AG20443 (cell line): Measurements from ENCODE around the gene GVQW3.

Source experiments
- DNase-seq: peaks from one replicate; pipeline ENCODE4 v3.0.0; 2012; ENCODE audit warnings: low spot score, mixed read lengths

Gene GVQW3

GRCh38 chr11:76380977-76381719 is at the start of gene GVQW3, which contains the start of gene THAP12:
GVQW3 (plus strand) TSS chr11:76381323; CDS start chr11:76381829, 506 bp downstream.
THAP12 (minus strand) TSS chr11:76381132; CDS start chr11:76380836, 296 bp downstream.
- DNase-seq: peak; percentile 100

GRCh38 chr11:76334826-76335389 is 46.2 kb upstream of the GVQW3 start:
- DNase-seq: no peak

DNA sequence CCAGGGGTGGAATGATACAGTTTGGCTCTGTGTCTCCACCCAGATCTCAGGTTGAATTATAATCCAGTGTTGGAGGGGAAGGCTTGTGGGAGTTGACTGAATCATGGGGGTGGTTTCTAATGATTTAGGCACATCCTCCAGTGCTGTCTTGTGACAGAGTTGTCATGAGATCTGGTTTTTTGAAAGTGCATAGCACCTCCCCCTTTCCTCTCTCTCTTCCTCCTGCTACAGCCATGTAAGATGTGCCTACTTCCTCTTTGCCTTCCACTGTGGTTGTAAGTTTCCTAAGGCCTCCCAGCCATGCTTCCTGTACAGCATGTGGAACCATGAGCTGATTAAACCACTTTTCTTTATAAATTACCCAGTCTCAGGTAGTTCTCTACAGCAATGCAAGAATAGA is 45.3 kb upstream of the GVQW3 start:
- DNase-seq: no peak

- DNase-seq: no peak
Measured at GRCh38 chr11:76336597-76336996, 44.5 kb upstream of the GVQW3 start.

DNA sequence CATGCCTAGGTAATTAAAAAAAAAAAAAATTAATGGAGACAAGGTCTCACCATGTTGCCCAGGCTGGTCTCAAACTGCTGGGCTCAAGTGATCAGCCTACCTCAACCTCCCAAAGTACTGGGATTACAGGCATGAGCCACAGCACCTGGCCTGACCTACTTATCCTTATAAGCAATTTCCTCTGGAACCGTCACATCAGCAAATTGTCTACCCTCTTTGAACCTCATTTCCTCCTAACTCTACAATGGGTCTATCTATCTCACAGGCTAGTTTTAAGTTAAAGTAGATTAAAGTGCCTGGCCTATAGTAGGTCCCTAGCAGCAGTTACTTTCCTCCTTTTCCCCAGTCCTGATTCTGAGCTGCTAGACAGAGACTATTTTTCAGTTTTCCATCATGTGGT is 43.7 kb upstream of the GVQW3 start:
- no peak for DNase-seq

- no peak for DNase-seq
Measured at GRCh38 chr11:76337923-76338322, 43.2 kb upstream of the GVQW3 start.

- peak; percentile 67 for DNase-seq
Measured at GRCh38 chr11:76339221-76339620, 41.9 kb upstream of the GVQW3 start.

GRCh38 chr11:76347466-76347865 is 33.7 kb upstream of the GVQW3 start:
- DNase-seq: no peak

- no peak for DNase-seq
Measured at GRCh38 chr11:76348348-76348747, 32.8 kb upstream of the GVQW3 start.

DNA sequence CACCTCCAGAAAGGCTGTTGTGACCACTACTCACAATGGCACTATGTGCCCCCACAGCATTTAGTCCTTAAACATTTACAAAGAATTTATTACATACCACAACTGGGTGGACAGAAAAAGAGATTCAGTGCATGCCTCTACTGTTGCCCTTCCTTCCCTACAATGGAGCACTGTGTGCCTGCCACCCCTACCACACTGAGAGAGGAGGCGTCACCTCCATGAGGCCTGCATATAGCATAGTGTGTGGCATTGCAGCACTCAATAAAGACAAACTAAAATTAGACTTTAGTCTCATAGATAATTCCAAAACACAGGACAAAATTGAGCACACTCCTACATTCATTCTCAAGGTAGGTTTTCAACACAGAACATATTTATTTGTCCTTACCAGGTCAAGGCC is 26.0 kb upstream of the GVQW3 start:
- DNase-seq: no peak

DNA sequence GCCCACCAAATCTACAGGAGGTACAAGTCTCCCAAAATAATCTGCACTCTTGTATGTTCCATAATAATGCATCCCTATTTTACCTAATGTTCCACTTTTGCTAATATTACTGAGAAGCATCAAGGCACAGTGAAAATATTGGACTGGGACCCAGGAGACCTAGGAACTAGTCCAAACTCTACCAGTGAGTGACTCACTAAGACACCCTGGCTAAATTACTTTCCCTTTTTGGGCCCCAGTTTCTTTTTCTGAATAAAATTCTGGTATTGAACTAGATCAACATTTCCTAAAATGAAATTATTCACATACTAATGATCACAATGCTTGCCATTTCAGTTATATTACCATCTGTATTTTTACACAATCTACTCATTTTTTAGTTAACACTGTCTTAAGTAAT is 19.7 kb upstream of the GVQW3 start:
- DNase-seq: peak; percentile 26

- DNase-seq: no peak
Measured at GRCh38 chr11:76361776-76362175, 19.3 kb upstream of the GVQW3 start.

GRCh38 chr11:76362716-76363115 is 18.4 kb upstream of the GVQW3 start:
- DNase-seq: no peak

- no peak for DNase-seq
Measured at GRCh38 chr11:76365038-76365679, 16.0 kb upstream of the GVQW3 start.

GRCh38 chr11:76368490-76368889 is 12.6 kb upstream of the GVQW3 start:
- no peak for DNase-seq

GRCh38 chr11:76369406-76369805 is 11.7 kb upstream of the GVQW3 start:
- DNase-seq: no peak

GRCh38 chr11:76371170-76371569 is 10.0 kb upstream of the GVQW3 start:
- DNase-seq: peak; percentile 26

- DNase-seq: no peak
Measured at GRCh38 chr11:76376746-76377558, 4.2 kb upstream of the GVQW3 start.

GRCh38 chr11:76379807-76380158 is 1.3 kb upstream of the GVQW3 start:
- DNase-seq: no peak

- DNase-seq: peak; percentile 32
Measured at GRCh38 chr11:76380159-76380976, 755 bp upstream of the GVQW3 start.

- DNase-seq: no peak
Measured at GRCh38 chr11:76382209-76382608, 1.1 kb downstream of the GVQW3 start.

DNA sequence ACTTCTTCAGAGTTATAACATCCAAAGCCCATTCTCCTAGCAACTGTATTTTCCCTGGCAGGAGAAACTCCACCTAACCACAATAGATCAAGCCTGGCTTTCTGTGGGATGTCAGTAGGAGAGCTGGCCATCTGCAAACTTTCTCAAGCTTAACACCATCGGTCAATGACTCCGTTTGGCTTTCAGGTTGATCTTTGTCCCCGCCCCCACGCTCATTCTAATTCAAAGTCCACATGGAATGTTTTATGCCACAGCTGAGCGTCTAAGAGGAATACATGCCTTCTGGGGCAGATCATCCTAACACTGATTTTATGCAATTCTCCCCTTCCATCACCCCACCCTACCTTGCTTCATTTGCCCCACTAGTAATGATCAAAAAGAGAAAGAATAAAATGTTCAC is 4.8 kb downstream of the GVQW3 start:
- DNase-seq: no peak
